Keratinocyte (primary cell): Measurements from ENCODE around the gene ZNF292.

Experiments used
- EZH2 ChIP-seq: IDR thresholded peaks from one replicate; pipeline ENCODE4 v1.6.1; 2012; ENCODE audit warnings: inconsistent platforms, mild to moderate bottlenecking, low read length, moderate library complexity
- TF ChIP-seq, protein P1 (sequence below), 3 experiments: IDR thresholded peaks in 1 of 3; conservative IDR thresholded peaks in 1 of 3; optimal IDR thresholded peaks in 1 of 3; 2 replicates in 2 of 3; 3 replicates in 1 of 3; pipeline versions ENCODE3 to v1.5.1; 2011; ENCODE audit warnings: low read length in 3 of 3, mild to moderate bottlenecking in 3 of 3, moderate library complexity in 2 of 3, control low read depth in 1 of 3, inconsistent platforms in 1 of 3; ENCODE audit not compliant: insufficient read depth in 2 of 3; ENCODE audit errors: extremely low read depth in 1 of 3

GRCh38 chr6:87222676-87223075, 67.3 kb downstream of the ZNF292 start:
- TF ChIP-seq, protein P1, sequence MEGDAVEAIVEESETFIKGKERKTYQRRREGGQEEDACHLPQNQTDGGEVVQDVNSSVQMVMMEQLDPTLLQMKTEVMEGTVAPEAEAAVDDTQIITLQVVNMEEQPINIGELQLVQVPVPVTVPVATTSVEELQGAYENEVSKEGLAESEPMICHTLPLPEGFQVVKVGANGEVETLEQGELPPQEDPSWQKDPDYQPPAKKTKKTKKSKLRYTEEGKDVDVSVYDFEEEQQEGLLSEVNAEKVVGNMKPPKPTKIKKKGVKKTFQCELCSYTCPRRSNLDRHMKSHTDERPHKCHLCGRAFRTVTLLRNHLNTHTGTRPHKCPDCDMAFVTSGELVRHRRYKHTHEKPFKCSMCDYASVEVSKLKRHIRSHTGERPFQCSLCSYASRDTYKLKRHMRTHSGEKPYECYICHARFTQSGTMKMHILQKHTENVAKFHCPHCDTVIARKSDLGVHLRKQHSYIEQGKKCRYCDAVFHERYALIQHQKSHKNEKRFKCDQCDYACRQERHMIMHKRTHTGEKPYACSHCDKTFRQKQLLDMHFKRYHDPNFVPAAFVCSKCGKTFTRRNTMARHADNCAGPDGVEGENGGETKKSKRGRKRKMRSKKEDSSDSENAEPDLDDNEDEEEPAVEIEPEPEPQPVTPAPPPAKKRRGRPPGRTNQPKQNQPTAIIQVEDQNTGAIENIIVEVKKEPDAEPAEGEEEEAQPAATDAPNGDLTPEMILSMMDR (optimal IDR thresholded peaks at IDR 0.05 in 1 of 3, IDR thresholded peaks at IDR 0.05 in 1 of 3, conservative IDR thresholded peaks at IDR 0.05 in 1 of 3; ENCODE audit: extremely low read depth in 1 of 3, insufficient read depth in 2 of 3, low read length in 3 of 3): no peak
- TF ChIP-seq EZH2: no peak
